Pancreas (tissue), 10 donors: Measurements from ENCODE around the gene SLC4A1. TPM values are rescaled to one million over a fixed set of nuclear protein-coding genes. Genes with fewer than 3 reads are reported as not detected.

Experiments used
- ATAC-seq, 4 donors: fragments of 200-7000 bp; cut with Tn5 transposase; one replicate each; pipeline versions ENCODE4 v1.8.0 to v1.9.1; 2020; ENCODE audit warnings: mild to moderate bottlenecking in 4 of 4, moderate library complexity in 4 of 4
- DNase-seq, 6 donors: peaks; one replicate each; pipeline ENCODE4 v3.0.0-alpha.2; 2020
- FAIRE-seq: peaks from 2 replicates; lab custom pipeline; 2012; peaks lifted over from hg19 to GRCh38; lab: Jason Lieb, UNC
- H3K27ac ChIP-seq, 4 donors: fragments of 200-600 bp; sonication (generic); 1 replicate in 3 of 4; 2 replicates in 1 of 4; pipeline versions ENCODE4 v1.5.0 to v1.8.0; 2020
- H3K27me3 ChIP-seq, 4 donors: fragments of 200-600 bp; one replicate each; pipeline ENCODE4 v1.8.0; 2021
- H3K36me3 ChIP-seq, 3 donors: fragments of 200-600 bp; sonication (generic) in 1 of 3; one replicate each; pipeline versions ENCODE4 v1.5.0 to v1.8.0; 2020 to 2021
- H3K4me1 ChIP-seq, 3 donors: fragments of 200-600 bp; one replicate each; pipeline ENCODE4 v1.8.0; 2021
- H3K4me3 ChIP-seq, 4 donors: fragments of 200-600 bp; sonication (generic) in 2 of 4; one replicate each; pipeline versions ENCODE4 v1.5.0 to v1.8.0; 2020 to 2021
- H3K9me3 ChIP-seq, 4 donors: fragments of 200-600 bp; one replicate each; pipeline ENCODE4 v1.8.0; 2021
- CTCF ChIP-seq, 4 donors: fragments of 200-600 bp; sonication (generic) in 3 of 4; IDR thresholded peaks; one replicate each; pipeline versions ENCODE4 v1.5.0 to v1.8.0; 2021; ENCODE audit warnings: antibody characterized with exemption in 4 of 4
- WGBS, 2 donors: extraction: QIAGEN DNeasy Blood & Tissue Kit; methylation state at CpG; one replicate each; pipeline ENCODE4 v1.1.7; 2013; 5-methylcytosine and 5-hydroxymethylcytosine counted together
- intact Hi-C, 3 donors: fragments of 100-400 bp; cut with DNase I; formaldehyde crosslinking; loops; one replicate each; pipeline versions ENCODE4 v1.11.1 to v1.14.2; 2022
- polyA plus RNA-seq, 2 donors: library from polyadenylated mRNA; stranded (reverse); fragments of 200-250 nt; gene quantifications; one replicate each; pipeline ENCODE4 v1.2.3, GENCODE V29; 2013
- total RNA-seq, 6 donors: library from RNA; stranded (reverse); fragmentation: NEBNext Ultra II Directional in 4 of 6; extraction: Animal tissue kit (Norgen Biotek cat#: 25700) in 4 of 6; gene quantifications; one replicate each; pipeline versions ENCODE4 v1.2.1 to v1.2.4, GENCODE V29; 2021 to 2023
- donor health status: healthy with polysubstance abuse.
- donor health status: DM: no; HTN: no; CAD: no; lungs with moderate emphysema.
- donor health status: DM: no; HTN: no; CAD: no.
- donor health status: control.
- donor health status: control.
- donor health status: Bipolar disorder and iron deficiency.
- donor health status: DM: yes; HTN: yes; CAD: no.
- donor health status: DM: no; HTN: no; CAD: no.
- donor health status: DM: no; HTN: no; CAD: no.
- donor health status: DM: yes; HTN: yes; CAD: no.

SLC4A1 gene
- total and polyA plus RNA-seq, 8 donors: 0.24 to 0.37 TPM; not detected in 6

GRCh38 chr17:44220213-44221083, 47.5 kb downstream of the SLC4A1 start:
- intact Hi-C loops: no loop called here
- WGBS, 2 donors: 0% methylated on average over 79 to 108 of the region's 108 CpGs
- no peak for FAIRE-seq

GRCh38 chr17:44219616-44220212, 48.2 kb downstream of the SLC4A1 start, which contains the start of gene UBTF:
UBTF (minus strand) TSS chr17:44219675; CDS start chr17:44218229, 1,446 bp downstream.
- Histone ChIP-seq H3K4me1 (peaks cover 12 to 28% (median 23%) of the 10 kb centered on the region in 3 donors), H3K9me3 (no peaks in the 10 kb centered on the region), H3K4me3 (peak within 1 kb of the TSS; percentile 57 to 95 (median 88)), H3K27me3 (no peaks in the 10 kb centered on the region), H3K36me3 (peaks cover 0 to 18% (median 11%) of the 10 kb centered on the region in 3 donors), H3K27ac (peak within 1 kb of the TSS; percentile 93 to 98 (median 97))
- intact Hi-C loops: loop anchor here in 1 of 3 donors (10.0 kb wide), 1 partner anchor 105 kb away; the partner anchor contains the start of gene SLC25A39
- 1% methylated on average over 19 to 75 of the region's 76 CpGs for WGBS, 2 donors
- no peak for TF ChIP-seq CTCF (IDR thresholded peaks at IDR 0.05)
- peak; percentile 5 to 33 (median 14) for ATAC-seq
- no peak for FAIRE-seq
- peak; percentile 76 to 88 (median 80) for DNase-seq

More at GRCh38 chr17:44220213-44221083, 47.5 kb downstream of the SLC4A1 start:
- no peaks in the 10 kb centered on the region for H3K27me3 ChIP-seq
- ATAC-seq: peak; percentile 22 to 37 (median 23)
- no peak for TF ChIP-seq CTCF (IDR thresholded peaks at IDR 0.05)
- H3K9me3 ChIP-seq: no peaks in the 10 kb centered on the region
- peak overlapping the region; percentile 93 to 98 (median 97) for H3K27ac ChIP-seq
- H3K4me3 ChIP-seq: peak overlapping the region; percentile 57 to 95 (median 88)
- H3K36me3 ChIP-seq: peaks cover 0 to 11% (median 8%) of the 10 kb centered on the region in 3 donors
- peak; percentile 55 to 84 (median 72) for DNase-seq
- H3K4me1 ChIP-seq: peaks cover 12 to 28% (median 23%) of the 10 kb centered on the region in 3 donors

- H3K27me3 ChIP-seq: no peaks in the 10 kb centered on the region
- peak in 3 of 4 donors; percentile 13 to 45 (median 15) for TF ChIP-seq CTCF (IDR thresholded peaks at IDR 0.05)
- H3K4me3 ChIP-seq: peak overlapping the region; percentile 57 to 95 (median 88)
- DNase-seq: peak in 5 of 6 donors; percentile 73 to 91 (median 81)
- no peak for FAIRE-seq
- H3K27ac ChIP-seq: peak overlapping the region; percentile 93 to 98 (median 97)
- peaks cover 0 to 24% (median 17%) of the 10 kb centered on the region in 3 donors for H3K36me3 ChIP-seq
- peaks cover 9 to 28% (median 23%) of the 10 kb centered on the region in 3 donors for H3K4me1 ChIP-seq
- no peaks in the 10 kb centered on the region for H3K9me3 ChIP-seq
- intact Hi-C loops: loop anchor here in 1 of 3 donors (10.0 kb wide), 1 partner anchor 106 kb away; the partner anchor contains the start of gene SLC25A39
- ATAC-seq: peak; percentile 9 to 55 (median 26)
- WGBS, 2 donors: 1% methylated on average over 38 to 73 of the region's 73 CpGs
These were observed 48.8 kb downstream of the SLC4A1 start for GRCh38 chr17:44219108-44219615.

- FAIRE-seq: no peak
- peak; percentile 51 to 75 (median 69) for ATAC-seq
- Histone ChIP-seq H3K4me3 (peak overlapping the region; percentile 57 to 95 (median 88)), H3K27ac (peak overlapping the region; percentile 93 to 98 (median 97)), H3K27me3 (no peaks in the 10 kb centered on the region), H3K9me3 (no peaks in the 10 kb centered on the region), H3K36me3 (peaks cover 0 to 26% (median 20%) of the 10 kb centered on the region in 3 donors), H3K4me1 (peaks cover 6 to 23% (median 23%) of the 10 kb centered on the region in 3 donors)
- 0 to 1% methylated on average over 39 to 86 of the region's 89 CpGs for WGBS, 2 donors
- intact Hi-C loops: loop anchor here in 1 of 3 donors (10.0 kb wide), 1 partner anchor 106 kb away; the partner anchor contains the start of gene SLC25A39
- peak; percentile 21 to 59 (median 32) for TF ChIP-seq CTCF (IDR thresholded peaks at IDR 0.05)
- DNase-seq: peak; percentile 86 to 93 (median 90)
These were observed 49.4 kb downstream of the SLC4A1 start for GRCh38 chr17:44218344-44219107.
